ENCODE data around the gene MUS81. TPM values are rescaled to one million over a fixed set of nuclear protein-coding genes. Genes with fewer than 3 reads are reported as not detected.

The MUS81 gene
- polyA plus RNA-seq, 2 of the 4 experiments (the other 2 are of a cell fraction): 27.8 to 33.4 TPM

DNA sequence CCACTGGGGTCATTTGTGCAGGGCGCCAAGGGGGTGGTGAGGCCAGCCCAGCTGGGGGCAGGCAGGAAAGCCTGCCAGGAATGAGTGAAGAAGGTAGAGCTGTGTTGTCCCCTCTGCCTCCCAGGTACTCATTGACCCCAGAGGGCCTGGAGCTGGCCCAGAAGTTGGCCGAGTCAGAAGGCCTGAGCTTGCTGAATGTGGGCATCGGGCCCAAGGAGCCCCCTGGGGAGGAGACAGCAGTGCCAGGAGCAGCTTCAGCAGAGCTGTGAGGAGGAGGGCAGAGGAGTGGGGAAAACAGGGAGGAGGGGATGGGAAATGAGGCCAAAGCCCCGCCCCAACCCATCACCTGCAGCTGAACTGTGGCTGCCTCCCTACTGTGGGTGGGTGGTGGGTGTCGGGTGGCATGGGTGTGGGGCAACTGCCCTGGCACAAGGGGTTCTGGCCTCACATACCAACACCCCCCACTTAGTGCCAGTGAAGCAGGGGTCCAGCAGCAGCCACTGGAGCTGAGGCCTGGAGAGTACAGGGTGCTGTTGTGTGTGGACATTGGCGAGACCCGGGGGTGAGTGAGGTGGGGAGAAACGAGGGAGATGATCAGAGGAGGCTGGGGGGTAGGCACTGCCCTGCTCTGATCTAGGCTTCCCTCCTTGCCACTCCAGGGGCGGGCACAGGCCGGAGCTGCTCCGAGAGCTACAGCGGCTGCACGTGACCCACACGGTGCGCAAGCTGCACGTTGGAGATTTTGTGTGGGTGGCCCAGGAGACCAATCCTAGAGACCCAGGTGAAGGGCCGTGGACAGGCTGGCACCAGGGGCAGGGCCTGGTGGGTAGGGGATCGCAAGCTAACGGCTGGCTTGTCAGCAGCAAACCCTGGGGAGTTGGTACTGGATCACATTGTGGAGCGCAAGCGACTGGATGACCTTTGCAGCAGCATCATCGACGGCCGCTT lies 3.0 kb downstream of the MUS81 start:
- CTCF ChIA-PET: interaction anchor here (0.8 to 7.6 kb wide), 9 partner anchors 6 to 126 kb away, joined by 3 to 195 read pairs (median 4); partner anchors contain the start of genes CCDC85B, CTSW, EFEMP2 and FIBP
- no peak overlapping the region for H3K27ac ChIP-seq
- peaks cover 10% of the 10 kb centered on the region for H3K4me1 ChIP-seq
- ATAC-seq (no peak), FAIRE-seq (no peak), DNase-seq (ENCODE audit: low read depth in 1 of 2, low spot score in 1 of 2) (no peak)
- H3K4me3 ChIP-seq: no peak overlapping the region
- no peak for TF ChIP-seq EP300 (IDR thresholded peaks at IDR 0.05)
- TF ChIP-seq ZNF302 (CRISPR knock-in tag; IDR thresholded peaks at IDR 0.05): no peak
- no peak for TF ChIP-seq NPAS2 (CRISPR knock-in tag; IDR thresholded peaks at IDR 0.05; ENCODE audit: borderline replicate concordance)
- TF ChIP-seq FOXS1 (CRISPR knock-in tag; IDR thresholded peaks at IDR 0.05): no peak
- POLR2A ChIA-PET: interaction anchor here (1.3 kb wide), 1 partner anchor 27 kb away, joined by 4 read pairs; the partner anchor contains the start of gene CCDC85B
- H3K4me2 ChIP-seq: no peak overlapping the region
- no peaks in the 10 kb centered on the region for H3K9me3 ChIP-seq
- 90% methylated on average over 24 of the region's 24 CpGs for WGBS (ENCODE audit: missing lambda C conversion rate)

DNA sequence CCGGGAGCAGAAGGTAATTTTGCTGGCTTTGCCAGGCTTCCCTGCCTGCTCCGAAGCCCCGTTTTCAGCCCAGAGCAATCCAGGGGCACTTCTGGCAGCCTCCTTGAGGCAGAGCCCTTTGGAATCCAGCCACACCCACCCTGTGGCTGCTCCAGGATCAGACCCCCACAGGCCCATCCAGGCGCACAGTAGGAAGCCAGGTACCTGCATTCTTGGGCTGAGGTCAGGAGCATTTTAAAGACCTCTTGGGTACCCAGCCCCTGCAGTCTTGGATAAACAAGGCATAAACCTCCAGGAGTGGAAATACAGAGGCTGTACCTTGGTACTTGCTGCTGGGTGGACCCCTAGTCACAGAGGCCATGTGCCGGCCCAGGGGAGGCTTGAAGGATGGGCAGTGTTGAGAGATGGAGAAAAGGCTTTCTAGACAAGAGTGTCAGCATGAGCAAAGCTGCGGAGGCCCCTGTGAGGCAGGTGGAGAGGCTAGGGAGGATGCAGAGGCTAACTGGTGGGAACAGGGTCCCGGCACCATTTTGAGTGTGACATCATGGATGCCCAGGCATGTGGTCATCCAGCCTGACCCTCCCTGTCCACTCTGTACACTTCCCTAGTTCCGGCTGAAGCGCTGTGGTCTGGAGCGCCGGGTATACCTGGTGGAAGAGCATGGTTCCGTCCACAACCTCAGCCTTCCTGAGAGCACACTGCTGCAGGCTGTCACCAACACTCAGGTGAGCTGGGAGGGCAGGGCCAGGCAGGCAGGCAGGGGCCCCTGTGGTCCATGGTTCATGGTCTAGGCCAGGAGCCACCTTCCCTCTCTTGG lies 3.9 kb downstream of the MUS81 start:
- 87% methylated on average over 9 of the region's 12 CpGs for WGBS (ENCODE audit: missing lambda C conversion rate)
- CTCF ChIA-PET: interaction anchor here (1.0 to 7.6 kb wide), 4 partner anchors 10 to 23 kb away, joined by 3 to 195 read pairs (median 4); partner anchors contain the start of genes CCDC85B and FIBP
- TF ChIP-seq TP53 (CRISPR knock-in tag; IDR thresholded peaks at IDR 0.05) (no peak), HDAC2 (IDR thresholded peaks at IDR 0.05) (no peak), RAD21 (conservative IDR thresholded peaks at IDR 0.05 in 1 of 2, IDR thresholded peaks at IDR 0.05 in 1 of 2) (no peak), TFCP2L1 (CRISPR knock-in tag; IDR thresholded peaks at IDR 0.05) (no peak), HOXB13 (CRISPR knock-in tag; IDR thresholded peaks at IDR 0.05; ENCODE audit: low read depth) (no peak), FOXS1 (CRISPR knock-in tag; IDR thresholded peaks at IDR 0.05) (no peak), RCOR1 (IDR thresholded peaks at IDR 0.05; ENCODE audit: low read depth, low read length) (no peak), SMC3 (IDR thresholded peaks at IDR 0.05) (no peak), CEBPB (IDR thresholded peaks at IDR 0.05) (no peak), KDM1A (IDR thresholded peaks at IDR 0.05; ENCODE audit: low read depth) (no peak), NFE2L2 (conservative IDR thresholded peaks at IDR 0.05; ENCODE audit: low read length) (no peak), HOXA7 (CRISPR knock-in tag; IDR thresholded peaks at IDR 0.05) (no peak), BHLHE40 (IDR thresholded peaks at IDR 0.05; ENCODE audit: low read depth, low read length) (no peak), EHF (CRISPR knock-in tag; IDR thresholded peaks at IDR 0.05) (no peak), EHMT2 (IDR thresholded peaks at IDR 0.05; ENCODE audit: low read depth) (no peak), ZC3H11A (IDR thresholded peaks at IDR 0.05) (no peak), ZNF302 (CRISPR knock-in tag; IDR thresholded peaks at IDR 0.05) (no peak)
- TF ChIP-seq, protein P1, sequence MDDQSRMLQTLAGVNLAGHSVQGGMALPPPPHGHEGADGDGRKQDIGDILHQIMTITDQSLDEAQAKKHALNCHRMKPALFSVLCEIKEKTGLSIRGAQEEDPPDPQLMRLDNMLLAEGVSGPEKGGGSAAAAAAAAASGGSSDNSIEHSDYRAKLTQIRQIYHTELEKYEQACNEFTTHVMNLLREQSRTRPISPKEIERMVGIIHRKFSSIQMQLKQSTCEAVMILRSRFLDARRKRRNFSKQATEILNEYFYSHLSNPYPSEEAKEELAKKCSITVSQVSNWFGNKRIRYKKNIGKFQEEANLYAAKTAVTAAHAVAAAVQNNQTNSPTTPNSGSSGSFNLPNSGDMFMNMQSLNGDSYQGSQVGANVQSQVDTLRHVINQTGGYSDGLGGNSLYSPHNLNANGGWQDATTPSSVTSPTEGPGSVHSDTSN (IDR thresholded peaks at IDR 0.05): no peak
- TF ChIP-seq, protein P2, sequence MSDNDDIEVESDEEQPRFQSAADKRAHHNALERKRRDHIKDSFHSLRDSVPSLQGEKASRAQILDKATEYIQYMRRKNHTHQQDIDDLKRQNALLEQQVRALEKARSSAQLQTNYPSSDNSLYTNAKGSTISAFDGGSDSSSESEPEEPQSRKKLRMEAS (IDR thresholded peaks at IDR 0.05): no peak
- Histone ChIP-seq H3K4me1 (peaks cover 10% of the 10 kb centered on the region), H3K27ac (no peak overlapping the region), H3K9me3 (no peaks in the 10 kb centered on the region), H3K4me3 (no peak overlapping the region), H3K4me2 (no peak overlapping the region)
- FAIRE-seq (no peak), ATAC-seq (no peak), DNase-seq (ENCODE audit: low read depth in 1 of 2, low spot score in 1 of 2) (no peak)
- POLR2A ChIA-PET: no interaction called here
